Keratinocyte (primary cell): Measurements from ENCODE around the gene CGNL1.

Source experiments
- EZH2 ChIP-seq: IDR thresholded peaks from one replicate; pipeline ENCODE4 v1.6.1; 2012; ENCODE audit warnings: inconsistent platforms, mild to moderate bottlenecking, low read length, moderate library complexity
- TF ChIP-seq, protein P1 (sequence below), 3 experiments: IDR thresholded peaks in 1 of 3; conservative IDR thresholded peaks in 1 of 3; optimal IDR thresholded peaks in 1 of 3; 2 replicates in 2 of 3; 3 replicates in 1 of 3; pipeline versions ENCODE3 to v1.5.1; 2011; ENCODE audit warnings: low read length in 3 of 3, mild to moderate bottlenecking in 3 of 3, moderate library complexity in 2 of 3, control low read depth in 1 of 3, inconsistent platforms in 1 of 3; ENCODE audit not compliant: insufficient read depth in 2 of 3; ENCODE audit errors: extremely low read depth in 1 of 3

DNA sequence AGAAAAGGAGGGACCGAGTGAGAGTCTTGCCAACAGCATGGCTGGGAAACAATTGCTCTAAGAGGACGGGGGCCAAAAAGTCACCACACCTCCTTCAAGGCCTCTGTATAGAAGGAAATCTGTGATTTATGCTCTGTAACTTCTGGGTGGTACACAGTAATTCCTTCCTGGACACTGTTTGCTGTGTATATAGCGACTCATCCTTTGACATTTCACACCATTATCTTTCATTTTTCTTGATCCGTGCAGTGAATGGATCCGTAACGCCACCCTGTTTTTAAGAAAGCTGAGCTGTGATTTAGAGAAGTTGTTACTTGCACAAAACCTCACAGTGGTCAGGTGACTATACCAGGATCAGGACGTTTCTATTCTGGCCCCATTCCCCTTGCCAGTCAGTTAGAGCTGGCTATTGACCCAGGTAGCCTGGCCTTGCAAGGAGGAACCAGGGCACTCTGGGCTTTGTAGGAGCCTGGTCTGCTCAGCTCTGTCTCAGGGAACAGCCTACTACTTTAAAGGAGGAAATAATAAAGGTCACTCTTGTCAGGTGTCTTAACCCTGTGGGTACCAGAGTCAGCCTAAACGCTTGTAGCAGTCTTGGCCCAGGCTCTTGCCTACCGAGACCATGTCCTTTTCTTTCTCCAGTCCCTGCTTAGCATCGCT is 128.9 kb downstream of the CGNL1 start:
- TF ChIP-seq, protein P1, sequence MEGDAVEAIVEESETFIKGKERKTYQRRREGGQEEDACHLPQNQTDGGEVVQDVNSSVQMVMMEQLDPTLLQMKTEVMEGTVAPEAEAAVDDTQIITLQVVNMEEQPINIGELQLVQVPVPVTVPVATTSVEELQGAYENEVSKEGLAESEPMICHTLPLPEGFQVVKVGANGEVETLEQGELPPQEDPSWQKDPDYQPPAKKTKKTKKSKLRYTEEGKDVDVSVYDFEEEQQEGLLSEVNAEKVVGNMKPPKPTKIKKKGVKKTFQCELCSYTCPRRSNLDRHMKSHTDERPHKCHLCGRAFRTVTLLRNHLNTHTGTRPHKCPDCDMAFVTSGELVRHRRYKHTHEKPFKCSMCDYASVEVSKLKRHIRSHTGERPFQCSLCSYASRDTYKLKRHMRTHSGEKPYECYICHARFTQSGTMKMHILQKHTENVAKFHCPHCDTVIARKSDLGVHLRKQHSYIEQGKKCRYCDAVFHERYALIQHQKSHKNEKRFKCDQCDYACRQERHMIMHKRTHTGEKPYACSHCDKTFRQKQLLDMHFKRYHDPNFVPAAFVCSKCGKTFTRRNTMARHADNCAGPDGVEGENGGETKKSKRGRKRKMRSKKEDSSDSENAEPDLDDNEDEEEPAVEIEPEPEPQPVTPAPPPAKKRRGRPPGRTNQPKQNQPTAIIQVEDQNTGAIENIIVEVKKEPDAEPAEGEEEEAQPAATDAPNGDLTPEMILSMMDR (optimal IDR thresholded peaks at IDR 0.05 in 1 of 3, IDR thresholded peaks at IDR 0.05 in 1 of 3, conservative IDR thresholded peaks at IDR 0.05 in 1 of 3; ENCODE audit: extremely low read depth in 1 of 3, insufficient read depth in 2 of 3, low read length in 3 of 3) = no peak
- no peak for TF ChIP-seq EZH2
